OCI-LY7 (cell line): ENCODE data around the gene IMMP2L.

Experiments
- CTCF ChIP-seq: fragments of 200-600 bp; sonication (generic); conservative IDR thresholded peaks from 2 replicates; pipeline ENCODE4 v1.5.1; 2014; ENCODE audit warnings: mild to moderate bottlenecking, antibody characterized with exemption, low read length, moderate library complexity, mixed read lengths
- EZH2phosphoT487 ChIP-seq: fragments of 200-600 bp; sonication (generic); IDR thresholded peaks from 2 replicates; pipeline ENCODE4 v1.6.1; 2018; ENCODE audit warnings: low read depth, borderline replicate concordance, mild to moderate bottlenecking, mixed run types, antibody characterized with exemption, low read length, moderate library complexity, mixed read lengths

- no peak for TF ChIP-seq CTCF
- TF ChIP-seq EZH2phosphoT487, result no peak
Measured at GRCh38 chr7:111057066-111057465, 505.2 kb downstream of the IMMP2L start.
